Endodermal cell (in vitro differentiated cells): ENCODE measurements around the gene JAKMIP1. TPM values are rescaled to one million over a fixed set of nuclear protein-coding genes. Genes with fewer than 3 reads are reported as not detected.

Experiments used
- DNase-seq: peaks from one replicate; pipeline ENCODE4 v3.0.0-alpha.2; 2017
- H3K27ac ChIP-seq: 2 replicates; pipeline ENCODE4 v1.5.1; 2013; ENCODE audit warnings: mild to moderate bottlenecking, low read depth, low read length, moderate library complexity
- H3K27me3 ChIP-seq: 2 replicates; pipeline ENCODE4 v1.6.1; 2013; ENCODE audit warnings: mild to moderate bottlenecking, low read length, moderate library complexity; ENCODE audit not compliant: insufficient read depth, control insufficient read depth, poor library complexity, severe bottlenecking
- H3K36me3 ChIP-seq: 2 replicates; pipeline ENCODE4 v1.7.0; 2013; ENCODE audit warnings: mild to moderate bottlenecking, low read length, moderate library complexity; ENCODE audit not compliant: control insufficient read depth, insufficient read depth
- H3K4me1 ChIP-seq: one replicate; pipeline ENCODE4 v1.7.0; 2013; ENCODE audit warnings: low read length; ENCODE audit not compliant: control insufficient read depth, insufficient read depth
- H3K4me3 ChIP-seq: 2 replicates; pipeline ENCODE4 v1.5.1; 2013; ENCODE audit warnings: mild to moderate bottlenecking, low read length, moderate library complexity
- H3K9ac ChIP-seq: 2 replicates; pipeline ENCODE4 v1.6.1; 2013; ENCODE audit warnings: mild to moderate bottlenecking, low read length, moderate library complexity; ENCODE audit not compliant: poor library complexity, severe bottlenecking; ENCODE audit errors: extremely low read depth
- H3K9me3 ChIP-seq: 2 replicates; pipeline ENCODE4 v1.6.1; 2013; ENCODE audit warnings: mild to moderate bottlenecking, low read length, moderate library complexity; ENCODE audit not compliant: control insufficient read depth
- H3K27ac Mint-ChIP-seq: 2 replicates; pipeline ENCODE4 v1.8.0; 2020; ENCODE audit warnings: mixed read lengths
- H3K27me3 Mint-ChIP-seq: 2 replicates; pipeline ENCODE4 v1.8.0; 2021; ENCODE audit warnings: mild to moderate bottlenecking, mixed read lengths; ENCODE audit not compliant: insufficient read depth
- H3K36me3 Mint-ChIP-seq: 2 replicates; pipeline ENCODE4 v1.8.0; 2020; ENCODE audit warnings: low read depth, mixed read lengths
- H3K4me1 Mint-ChIP-seq: 2 replicates; pipeline ENCODE4 v1.8.0; 2020; ENCODE audit warnings: mixed read lengths
- H3K4me3 Mint-ChIP-seq: 2 replicates; pipeline ENCODE4 v1.8.0; 2020; ENCODE audit warnings: mild to moderate bottlenecking, moderate library complexity, mixed read lengths
- H3K9me3 Mint-ChIP-seq: 2 replicates; pipeline ENCODE4 v1.8.0; 2020; ENCODE audit warnings: mild to moderate bottlenecking, mixed read lengths
- CTCF ChIP-seq: fragments of 200-600 bp; sonication (generic); conservative IDR thresholded peaks from 2 replicates; pipeline ENCODE4 v1.5.0; 2021; ENCODE audit warnings: antibody characterized with exemption, mild to moderate bottlenecking
- WGBS, 2 experiments: methylation state at CpG; one replicate each; pipeline versions ENCODE4 v1.1.5 to v1.1.7; 2013; ENCODE audit warnings: missing lambda C conversion rate in 2 of 2, mixed read lengths in 1 of 2; ENCODE audit not compliant: insufficient coverage in 1 of 2, insufficient read length in 1 of 2; 5-methylcytosine and 5-hydroxymethylcytosine counted together
- total RNA-seq, 2 donors: library from RNA; stranded (reverse); fragmentation: NEBNext Ultra II Directional in 1 of 2; extraction: Animal tissue kit (Norgen Biotek cat#: 25700) in 1 of 2; gene quantifications; 2 replicates in 1 of 2; 3 replicates in 1 of 2; pipeline ENCODE4 v1.2.1, GENCODE V29; 2021

Gene JAKMIP1
- total RNA-seq, 2 donors from 2014 or later, result 10.4 to 11.2 TPM

GRCh38 chr4:6194458-6195195, 5.7 kb downstream of the JAKMIP1 start:
- Histone ChIP-seq H3K9ac (no peak overlapping the region), H3K9me3 (no peaks in the 10 kb centered on the region), H3K4me1 (peaks cover 14% of the 10 kb centered on the region), H3K27ac (no peak overlapping the region), H3K4me3 (no peak overlapping the region), H3K36me3 (no peaks in the 10 kb centered on the region), H3K27me3 (no peaks in the 10 kb centered on the region)
- H3K9me3 Mint-ChIP-seq, result no peaks in the 10 kb centered on the region
- peak; percentile 47 for DNase-seq
- peaks cover 5% of the 10 kb centered on the region for H3K36me3 Mint-ChIP-seq
- WGBS, 2 experiments, result 92 to 94% methylated on average over 11 to 12 of the region's 12 CpGs
- H3K4me1 Mint-ChIP-seq, result peaks cover 42% of the 10 kb centered on the region
- no peak overlapping the region for H3K27ac Mint-ChIP-seq
- no peak overlapping the region for H3K4me3 Mint-ChIP-seq
- no peaks in the 10 kb centered on the region for H3K27me3 Mint-ChIP-seq
- no peak for TF ChIP-seq CTCF

DNA sequence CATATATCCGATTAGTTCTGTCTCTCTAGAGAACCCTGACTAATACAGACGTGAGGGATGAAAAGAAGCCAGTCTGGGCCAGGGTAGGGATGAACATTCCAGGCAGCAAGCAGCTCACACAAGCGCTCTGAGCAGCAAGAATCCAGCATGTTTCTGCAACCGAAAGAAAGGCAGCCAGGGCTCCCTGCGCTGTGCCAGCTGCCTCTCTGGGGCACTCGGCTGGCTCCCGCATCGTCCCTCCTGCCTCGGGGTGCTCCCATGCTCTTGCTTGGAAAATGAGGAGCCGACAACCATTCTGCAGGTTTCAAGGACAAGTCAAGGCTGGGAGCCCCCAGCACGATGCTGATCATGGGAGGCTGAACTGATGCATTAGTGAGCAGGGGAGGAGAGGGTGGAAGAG, 7.0 kb downstream of the JAKMIP1 start:
- peak; percentile 39 for DNase-seq
- Mint-ChIP-seq H3K4me3 (no peak overlapping the region), H3K36me3 (peaks cover 9% of the 10 kb centered on the region), H3K9me3 (peaks cover under 1% of the 10 kb centered on the region), H3K27me3 (no peaks in the 10 kb centered on the region), H3K27ac (no peak overlapping the region), H3K4me1 (peaks cover 47% of the 10 kb centered on the region)
- Histone ChIP-seq H3K9ac (no peak overlapping the region), H3K4me1 (peaks cover 14% of the 10 kb centered on the region), H3K4me3 (no peak overlapping the region), H3K27me3 (no peaks in the 10 kb centered on the region), H3K36me3 (peaks cover 4% of the 10 kb centered on the region), H3K27ac (no peak overlapping the region), H3K9me3 (peaks cover 3% of the 10 kb centered on the region)
- 90 to 91% methylated on average over 9 to 11 of the region's 11 CpGs for WGBS, 2 experiments
- TF ChIP-seq CTCF, result no peak

GRCh38 chr4:6192245-6192644, 8.1 kb downstream of the JAKMIP1 start:
- Histone ChIP-seq H3K27ac (no peak overlapping the region), H3K4me1 (peaks cover 4% of the 10 kb centered on the region), H3K9ac (no peak overlapping the region), H3K27me3 (no peaks in the 10 kb centered on the region), H3K9me3 (peaks cover 14% of the 10 kb centered on the region), H3K36me3 (peaks cover 14% of the 10 kb centered on the region), H3K4me3 (no peak overlapping the region)
- no peak for TF ChIP-seq CTCF
- Mint-ChIP-seq H3K4me3 (no peak overlapping the region), H3K27me3 (no peaks in the 10 kb centered on the region), H3K4me1 (peaks cover 40% of the 10 kb centered on the region), H3K27ac (no peak overlapping the region), H3K9me3 (peaks cover 10% of the 10 kb centered on the region), H3K36me3 (peaks cover 19% of the 10 kb centered on the region)
- 85 to 93% methylated on average over 6 to 9 of the region's 9 CpGs for WGBS, 2 experiments
- no peak for DNase-seq
